AG04450 (cell line): ENCODE measurements around the gene PRC1. TPM values are rescaled to one million over a fixed set of nuclear protein-coding genes. Genes with fewer than 3 reads are reported as not detected.

Source experiments
- CTCF ChIA-PET: fragments of 300-600, 350-600 bp; formaldehyde crosslinking; extraction: SDS; loops from one replicate; lab custom pipeline; 2022; ENCODE audit warnings: antibody characterized with exemption, inconsistent platforms; lab: Charles Lee
- POLR2A ChIA-PET: fragments of 350-600 bp; formaldehyde crosslinking; extraction: SDS; loops from one replicate; lab custom pipeline; 2021; ENCODE audit warnings: antibody characterized with exemption, inconsistent platforms; lab: Yijun Ruan, JAX
- DNase-seq: peaks from one replicate; pipeline ENCODE4 v3.0.0-alpha.2; 2011; ENCODE audit warnings: low read depth, low spot score
- H3K27ac ChIP-seq: one replicate; pipeline ENCODE4 v1.5.1; 2012; ENCODE audit warnings: low read depth, low read length, control low read depth
- H3K27me3 ChIP-seq: one replicate; pipeline ENCODE4 v1.6.0; 2012; ENCODE audit warnings: low read length; ENCODE audit not compliant: control insufficient read depth, insufficient read depth
- H3K4me3 ChIP-seq: 2 replicates; pipeline ENCODE4 v1.5.1; 2011; ENCODE audit warnings: mild to moderate bottlenecking, low read depth, low read length, control low read depth
- H3K9me3 ChIP-seq: 2 replicates; pipeline ENCODE4 v1.5.1; 2012; ENCODE audit warnings: low read length; ENCODE audit not compliant: control insufficient read depth, insufficient read depth
- CTCF ChIP-seq: IDR thresholded peaks from 2 replicates; pipeline ENCODE4 v1.5.1; 2011; ENCODE audit warnings: low read depth, low read length, control low read depth, inconsistent platforms
- polyA plus RNA-seq: library from polyadenylated mRNA; depleted of rRNA; stranded (reverse); fragments of >200 nt; gene quantifications from 2 replicates; pipeline ENCODE4 v1.2.3, GENCODE V29; 2011

Gene PRC1
- polyA plus RNA-seq, 1 experiment: 77.5 TPM

- no peak for DNase-seq
Measured at GRCh38 chr15:90946538-90946937, 47.8 kb downstream of the PRC1 start.

GRCh38 chr15:90945091-90945490 is 49.2 kb downstream of the PRC1 start:
- Histone ChIP-seq H3K27me3 (no peaks in the 10 kb centered on the region), H3K27ac (no peak overlapping the region), H3K4me3 (no peak overlapping the region), H3K9me3 (peaks cover 3% of the 10 kb centered on the region; the same call in 1 of the 2 replicates)
- POLR2A ChIA-PET: no interaction called here
- no peak for TF ChIP-seq CTCF
- no peak for DNase-seq
- CTCF ChIA-PET: interaction anchor here (1.5 to 4.5 kb wide), 2 partner anchors 11 to 12 kb away, joined by 11 to 27 read pairs; partner anchors contain the start of genes HDDC3 and UNC45A

More at GRCh38 chr15:90946538-90946937, 47.8 kb downstream of the PRC1 start:
- no peaks in the 10 kb centered on the region for H3K27me3 ChIP-seq
- TF ChIP-seq CTCF: no peak
- no peak overlapping the region for H3K27ac ChIP-seq
- ChIA-PET POLR2A (interaction anchor here (1.2 kb wide), 1 partner anchor 11 kb away, joined by 3 read pairs; the partner anchor contains the start of gene UNC45A), CTCF (interaction anchor here (0.6 to 2.3 kb wide), 5 partner anchors 10 to 103 kb away, joined by 3 to 8 read pairs (median 4); partner anchors contain the start of gene UNC45A)
- H3K4me3 ChIP-seq: no peak overlapping the region
- H3K9me3 ChIP-seq: peaks cover 3% of the 10 kb centered on the region; the same call in 1 of the 2 replicates

GRCh38 chr15:90942354-90943120 is 51.8 kb downstream of the PRC1 start:
- POLR2A ChIA-PET: no interaction called here
- no peaks in the 10 kb centered on the region for H3K9me3 ChIP-seq
- no peak for DNase-seq
- CTCF ChIA-PET: interaction anchor here (2.2 to 4.5 kb wide), 2 partner anchors 9 to 14 kb away, joined by 10 to 27 read pairs; partner anchors contain the start of genes HDDC3 and UNC45A
- H3K4me3 ChIP-seq: no peak overlapping the region
- no peaks in the 10 kb centered on the region for H3K27me3 ChIP-seq
- TF ChIP-seq CTCF: no peak
- no peak overlapping the region for H3K27ac ChIP-seq

GRCh38 chr15:90941038-90941437 is 53.3 kb downstream of the PRC1 start:
- TF ChIP-seq CTCF: no peak
- POLR2A ChIA-PET: no interaction called here
- no peak for DNase-seq

GRCh38 chr15:90939756-90940155 is 54.6 kb downstream of the PRC1 start:
- Histone ChIP-seq H3K9me3 (no peaks in the 10 kb centered on the region; the same call in 1 of the 2 replicates), H3K27ac (no peak overlapping the region), H3K4me3 (no peak overlapping the region), H3K27me3 (no peaks in the 10 kb centered on the region)
- ChIA-PET CTCF (interaction anchor here (0.7 to 4.1 kb wide), 2 partner anchors 17 to 19 kb away, joined by 3 to 30 read pairs; no protein-coding TSS in a partner anchor), POLR2A (no interaction called here)
- DNase-seq: no peak
- TF ChIP-seq CTCF: no peak

More at GRCh38 chr15:90941038-90941437, 53.3 kb downstream of the PRC1 start:
- Histone ChIP-seq H3K27ac (no peak overlapping the region), H3K9me3 (no peaks in the 10 kb centered on the region), H3K4me3 (no peak overlapping the region), H3K27me3 (no peaks in the 10 kb centered on the region)
- CTCF ChIA-PET: interaction anchor here (4.1 to 4.5 kb wide), 2 partner anchors 8 to 16 kb away, joined by 27 to 30 read pairs; partner anchors contain the start of genes HDDC3 and UNC45A
